ENCODE data around the gene CD247. TPM values are rescaled to one million over a fixed set of nuclear protein-coding genes. Genes with fewer than 3 reads are reported as not detected.

CD247 gene
- total and polyA plus RNA-seq, 9 of the 15 experiments (the other 6 are each of a cell fraction or from before 2014, with no cell fraction given): 0.08 to 0.42 (median 0.28) TPM; not detected in 5

DNA sequence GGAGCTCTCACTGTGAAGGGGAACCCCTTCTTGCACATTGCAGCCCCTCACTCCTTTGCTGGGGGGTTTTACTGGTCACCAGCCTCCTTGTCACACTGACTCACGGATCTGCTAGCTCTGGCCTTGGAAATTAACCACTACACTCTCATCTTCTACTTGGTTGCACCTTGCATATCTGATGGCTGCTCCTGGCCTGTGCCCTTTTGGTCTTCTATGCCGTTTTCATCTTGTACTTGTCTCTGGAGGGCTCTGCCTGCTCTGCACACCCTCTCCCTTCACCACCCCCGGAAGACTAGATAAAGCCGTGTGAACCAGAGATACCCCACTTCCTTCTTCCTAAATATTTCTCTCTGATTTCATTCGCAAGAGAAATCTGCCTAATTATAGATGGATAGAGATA is 44.6 kb downstream of the CD247 start:
- 0 out of 2 replicates have a peak, but pooled peaks cover 4% of the 10 kb centered on the region for H4K20me1 ChIP-seq (replicated peaks; ENCODE audit: control insufficient read depth, insufficient read depth, low read length)
- no peak overlapping the region for H3K4me3 ChIP-seq
- H3K9me1 ChIP-seq (ENCODE audit: control insufficient read depth, insufficient read depth, low read length): no peaks in the 10 kb centered on the region
- in situ Hi-C loops (cut with MboI): no loop called here
- no peaks in the 10 kb centered on the region for H3K9me3 ChIP-seq (replicated peaks; ENCODE audit: control insufficient read depth, insufficient read depth, low read depth, low read length)
- FAIRE-seq (no peak), ATAC-seq (no peak), DNase-seq (ENCODE audit: extremely low read depth in 1 of 4, low spot score in 3 of 4) (no peak)
- no peak overlapping the region for H3K9ac ChIP-seq (ENCODE audit: insufficient read depth in 1 of 2, low read depth in 2 of 2, low read length in 2 of 2)
- no peak overlapping the region for H3K27ac ChIP-seq (ENCODE audit: extremely low read depth, low read depth, low read length)
- TF ChIP-seq WHSC1 (IDR thresholded peaks at IDR 0.05; ENCODE audit: low read length) (no peak), SPI1 (IDR thresholded peaks at IDR 0.05; ENCODE audit: borderline replicate concordance, low read depth, low read length) (peak; percentile 47)
- H3K27me3 ChIP-seq (ENCODE audit: control insufficient read depth in 2 of 2, insufficient read depth in 2 of 2, low read length in 2 of 2): peaks cover 6 to 33% of the 10 kb centered on the region in 2 experiments; a peak in 4 of 5 replicates
- peaks cover 0 to 7% of the 10 kb centered on the region in 2 experiments; a peak in 1 of 5 replicates for H3K4me1 ChIP-seq (replicated peaks in 1 of 2; ENCODE audit: control insufficient read depth in 2 of 2, insufficient read depth in 2 of 2, low read length in 2 of 2)
- WGBS (ENCODE audit: insufficient coverage, low coverage, missing lambda C conversion rate): 1% methylated on average over 5 of the region's 5 CpGs
- no TSS peak for BruUV-seq (replicated peaks)
- ChIA-PET CTCF (ENCODE audit: low intra/inter-chr PET ratio) (interaction anchor here (0.6 kb wide), 1 partner anchor 13 kb away, joined by 3 read pairs; no protein-coding TSS in a partner anchor), POLR2A (interaction anchor here (0.9 kb wide), 1 partner anchor 34 kb away, joined by 3 read pairs; no protein-coding TSS in a partner anchor)
- H3K4me2 ChIP-seq (ENCODE audit: insufficient read depth, low read length): no peak overlapping the region
- no peak overlapping the region for H2AFZ ChIP-seq (ENCODE audit: low read depth, low read length)
- intact Hi-C loops (cut with micrococcal nuclease): no loop called here
- H3K36me3 ChIP-seq (ENCODE audit: control insufficient read depth, insufficient read depth, low read length): no peaks in the 10 kb centered on the region
- H3K79me2 ChIP-seq (ENCODE audit: control insufficient read depth, insufficient read depth, low read length): no peaks in the 10 kb centered on the region

DNA sequence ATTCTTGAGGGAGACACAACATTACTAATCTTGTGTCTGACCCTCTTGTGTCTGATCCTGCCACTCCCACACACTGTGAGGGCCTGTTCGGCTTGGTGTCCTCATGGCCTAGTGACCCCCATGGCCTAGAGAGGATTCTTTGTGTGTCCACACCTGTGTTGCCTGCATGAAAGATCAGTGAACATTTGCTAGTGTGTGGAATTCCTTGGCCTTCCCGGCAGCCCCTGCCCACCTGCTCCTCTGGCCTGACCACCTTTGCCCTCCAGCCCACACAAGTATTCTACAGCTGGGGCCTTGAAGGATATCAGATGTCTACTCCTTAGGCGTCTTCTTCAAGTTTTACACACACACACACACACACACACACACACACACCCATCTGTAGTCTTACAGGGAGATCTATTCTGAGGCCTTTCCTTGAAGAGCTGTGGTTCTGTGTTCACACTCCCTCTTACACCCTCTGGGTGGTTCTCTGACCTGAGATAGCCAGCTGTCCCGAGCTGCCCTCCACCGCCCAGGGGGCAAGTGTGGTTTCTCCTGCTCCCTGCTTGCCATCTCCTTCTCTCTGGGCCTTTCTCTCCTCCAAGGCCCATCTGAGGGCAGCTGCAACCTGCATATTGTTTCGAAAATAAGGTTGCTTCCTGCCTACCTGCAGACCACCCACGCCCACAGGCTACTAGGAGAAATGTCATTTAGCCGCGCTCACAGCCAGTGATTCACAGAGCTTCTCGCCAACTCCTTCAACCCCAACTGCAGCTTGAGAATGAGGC is 45.4 kb downstream of the CD247 start:
- H3K27ac ChIP-seq (ENCODE audit: extremely low read depth, low read depth, low read length): no peak overlapping the region
- H3K4me1 ChIP-seq (replicated peaks in 1 of 2; ENCODE audit: control insufficient read depth in 2 of 2, insufficient read depth in 2 of 2, low read length in 2 of 2): peaks cover 0 to 7% of the 10 kb centered on the region in 2 experiments; a peak in 1 of 5 replicates
- in situ Hi-C loops (cut with MboI): no loop called here
- WGBS (ENCODE audit: insufficient coverage, low coverage, missing lambda C conversion rate): 23% methylated on average over 10 of the region's 10 CpGs
- no peaks in the 10 kb centered on the region for H3K79me2 ChIP-seq (ENCODE audit: control insufficient read depth, insufficient read depth, low read length)
- H3K27me3 ChIP-seq (ENCODE audit: control insufficient read depth in 2 of 2, insufficient read depth in 2 of 2, low read length in 2 of 2): peaks cover 6 to 29% of the 10 kb centered on the region in 2 experiments; a peak in 4 of 5 replicates
- peak overlapping the region in 1 of 2 experiments; percentile 61; a peak in 1 of 4 replicates for H3K9ac ChIP-seq (ENCODE audit: insufficient read depth in 1 of 2, low read depth in 2 of 2, low read length in 2 of 2)
- no peak overlapping the region for H3K4me3 ChIP-seq
- ATAC-seq (peak; percentile 56), DNase-seq (ENCODE audit: extremely low read depth in 1 of 4, low spot score in 3 of 4) (peak in 2 of 4 experiments; percentile 14 to 15), FAIRE-seq (no peak)
- no peak overlapping the region for H3K4me2 ChIP-seq (ENCODE audit: insufficient read depth, low read length)
- no TSS peak for BruUV-seq (replicated peaks)
- H4K20me1 ChIP-seq (replicated peaks; ENCODE audit: control insufficient read depth, insufficient read depth, low read length): 0 out of 2 replicates have a peak, but pooled peaks cover 4% of the 10 kb centered on the region
- no peaks in the 10 kb centered on the region for H3K9me3 ChIP-seq (replicated peaks; ENCODE audit: control insufficient read depth, insufficient read depth, low read depth, low read length)
- no peaks in the 10 kb centered on the region for H3K36me3 ChIP-seq (ENCODE audit: control insufficient read depth, insufficient read depth, low read length)
- CTCF ChIA-PET (ENCODE audit: low intra/inter-chr PET ratio): no interaction called here
- POLR2A ChIA-PET: interaction anchor here (0.9 kb wide), 1 partner anchor 35 kb away, joined by 3 read pairs; no protein-coding TSS in a partner anchor
- no peaks in the 10 kb centered on the region for H3K9me1 ChIP-seq (ENCODE audit: control insufficient read depth, insufficient read depth, low read length)
- no peak overlapping the region for H2AFZ ChIP-seq (ENCODE audit: low read depth, low read length)
- intact Hi-C loops (cut with micrococcal nuclease): no loop called here
